Middle frontal gyrus (tissue), 1 donor: ENCODE measurements around the gene CDC42BPB.

Experiments
- DNase-seq: peaks from one replicate; pipeline ENCODE4 v3.0.0-alpha.2; 2015; ENCODE audit warnings: low spot score; ENCODE audit errors: extremely low spot score

Gene CDC42BPB

GRCh38 chr14:103016594-103016993, 40.8 kb downstream of the CDC42BPB start:
- no peak for DNase-seq

GRCh38 chr14:103016071-103016470, 41.3 kb downstream of the CDC42BPB start:
- no peak for DNase-seq

- DNase-seq: no peak
Observed at GRCh38 chr14:103015426-103015825, 41.9 kb downstream of the CDC42BPB start.

GRCh38 chr14:103014466-103015228, 42.7 kb downstream of the CDC42BPB start:
- no peak for DNase-seq

GRCh38 chr14:103013028-103013427, 44.3 kb downstream of the CDC42BPB start:
- no peak for DNase-seq

GRCh38 chr14:103009559-103009958, 47.8 kb downstream of the CDC42BPB start:
- DNase-seq: no peak

GRCh38 chr14:103008768-103009357, 48.5 kb downstream of the CDC42BPB start:
- no peak for DNase-seq

- no peak for DNase-seq
Observed at GRCh38 chr14:103008126-103008525, 49.2 kb downstream of the CDC42BPB start.

- peak; percentile 50 for DNase-seq
Observed at GRCh38 chr14:103007555-103007954, 49.8 kb downstream of the CDC42BPB start.

GRCh38 chr14:103006991-103007520, 50.3 kb downstream of the CDC42BPB start:
- DNase-seq: no peak

GRCh38 chr14:103006106-103006505, 51.2 kb downstream of the CDC42BPB start:
- no peak for DNase-seq

GRCh38 chr14:103003850-103004249, 53.5 kb downstream of the CDC42BPB start:
- no peak for DNase-seq

- DNase-seq: no peak
Observed at GRCh38 chr14:103003351-103003615, 54.1 kb downstream of the CDC42BPB start.

GRCh38 chr14:103002578-103003350, 54.6 kb downstream of the CDC42BPB start:
- DNase-seq: no peak

GRCh38 chr14:103001651-103002396, 55.5 kb downstream of the CDC42BPB start:
- no peak for DNase-seq

- no peak for DNase-seq
Observed at GRCh38 chr14:103001226-103001625, 56.1 kb downstream of the CDC42BPB start.

GRCh38 chr14:103000291-103000921, 56.9 kb downstream of the CDC42BPB start:
- no peak for DNase-seq

GRCh38 chr14:102999227-102999895, 58.0 kb downstream of the CDC42BPB start:
- DNase-seq: no peak

- DNase-seq: no peak
Observed at GRCh38 chr14:102998393-102998792, 59.0 kb downstream of the CDC42BPB start.

GRCh38 chr14:102996941-102997340, 60.4 kb downstream of the CDC42BPB start:
- DNase-seq: no peak

GRCh38 chr14:102994689-102995088, 62.7 kb downstream of the CDC42BPB start:
- DNase-seq: no peak
